Activated CD4-positive, alpha-beta memory T cell treated with anti-CD3 and anti-CD28 coated beads for 36 hours (primary cell): ENCODE data around the gene CDC27. TPM values are rescaled to one million over a fixed set of nuclear protein-coding genes. Genes with fewer than 3 reads are reported as not detected.
A peak's percentile ranks its signal among the peaks of the same experiment; 100 is the strongest.
"Not testable (repeated sequence)": the region's sequence is repeated elsewhere in the genome, so short reads cannot be mapped to it uniquely, and the experiment has no call there.

Source experiments
- CTCF ChIA-PET: fragments of 350-600 bp; sonication (Branson Sonifier 250); formaldehyde crosslinking; loops from one replicate; lab custom pipeline; 2021; ENCODE audit warnings: antibody characterized with exemption, inconsistent platforms; lab: Charles Lee
- POLR2A ChIA-PET: fragments of 350-600 bp; sonication (Branson Sonifier 250); formaldehyde crosslinking; loops from one replicate; lab custom pipeline; 2021; ENCODE audit warnings: antibody characterized with exemption; lab: Charles Lee
- DNase-seq: peaks from one replicate; pipeline ENCODE4 v3.0.0-alpha.2; 2020
- H3K27ac Mint-ChIP-seq: one replicate; pipeline ENCODE4 v1.8.0; 2021; ENCODE audit warnings: mixed read lengths
- H3K27me3 Mint-ChIP-seq: one replicate; pipeline ENCODE4 v1.8.0; 2021; ENCODE audit warnings: mixed read lengths
- H3K36me3 Mint-ChIP-seq: one replicate; pipeline ENCODE4 v1.8.0; 2021; ENCODE audit warnings: mixed read lengths
- H3K4me1 Mint-ChIP-seq: one replicate; pipeline ENCODE4 v1.8.0; 2021; ENCODE audit warnings: low read depth, mixed read lengths
- H3K4me3 Mint-ChIP-seq: one replicate; pipeline ENCODE4 v1.8.0; 2021; ENCODE audit warnings: mild to moderate bottlenecking, mixed read lengths
- H3K9me3 Mint-ChIP-seq: one replicate; pipeline ENCODE4 v1.8.0; 2021; ENCODE audit warnings: mixed read lengths
- intact Hi-C: fragments of 100-400 bp; cut with micrococcal nuclease; formaldehyde crosslinking; loops from one replicate; pipeline ENCODE4 v1.15.1; 2023
- total RNA-seq, 2 experiments: library from RNA; stranded (reverse); gene quantifications; one replicate each; pipeline ENCODE4 v1.2.3, GENCODE V29; 2021

The CDC27 gene
- total RNA-seq, 2 experiments from 2014 or later, result 113 to 133 TPM

GRCh38 chr17:47188271-47188875, 722 bp downstream of the CDC27 start:
- intact Hi-C loops, result no loop called here
- Mint-ChIP-seq H3K4me1 (peaks cover 53% of the 10 kb centered on the region), H3K27me3 (no peaks in the 10 kb centered on the region), H3K36me3 (peaks cover 6% of the 10 kb centered on the region), H3K27ac (peak overlapping the region; percentile 90), H3K9me3 (no peaks in the 10 kb centered on the region), H3K4me3 (peak overlapping the region; percentile 93)
- ChIA-PET CTCF (interaction anchor here (0.6 to 1.1 kb wide), 2 partner anchors 128 to 246 kb away, joined by 3 read pairs; no protein-coding TSS in a partner anchor), POLR2A (interaction anchor here (0.8 kb wide), 1 partner anchor 13 kb away, joined by 3 read pairs; no protein-coding TSS in a partner anchor)
- DNase-seq, result peak; percentile 35

- H3K4me3 Mint-ChIP-seq, result no peak overlapping the region
- intact Hi-C loops, result no loop called here
- H3K9me3 Mint-ChIP-seq, result no peaks in the 10 kb centered on the region
- H3K27me3 Mint-ChIP-seq, result no peaks in the 10 kb centered on the region
- peaks cover 11% of the 10 kb centered on the region for H3K36me3 Mint-ChIP-seq
- ChIA-PET CTCF (interaction anchor here (1.3 to 1.9 kb wide), 2 partner anchors 21 to 131 kb away, joined by 3 to 4 read pairs; no protein-coding TSS in a partner anchor), POLR2A (interaction anchor here (0.5 to 0.6 kb wide), 2 partner anchors 60 to 187 kb away, joined by 3 to 4 read pairs; no protein-coding TSS in a partner anchor)
- peaks cover 47% of the 10 kb centered on the region for H3K4me1 Mint-ChIP-seq
- no peak overlapping the region for H3K27ac Mint-ChIP-seq
- DNase-seq, result no peak
Measured at GRCh38 chr17:47184681-47185080, 4.4 kb downstream of the CDC27 start.

- Mint-ChIP-seq H3K36me3 (peaks cover 17% of the 10 kb centered on the region), H3K4me1 (peaks cover 46% of the 10 kb centered on the region)
- H3K27ac Mint-ChIP-seq, CTCF ChIA-PET, DNase-seq, H3K4me3 Mint-ChIP-seq, H3K27me3 Mint-ChIP-seq, POLR2A ChIA-PET, H3K9me3 Mint-ChIP-seq, intact Hi-C loops: not testable (repeated sequence)
Measured at GRCh38 chr17:47180988-47181387, 8.1 kb downstream of the CDC27 start.

GRCh38 chr17:47180337-47180736, 8.8 kb downstream of the CDC27 start:
- POLR2A ChIA-PET, result no interaction called here
- H3K27ac Mint-ChIP-seq, result no peak overlapping the region
- DNase-seq, result no peak
- intact Hi-C loops, result no loop called here
- no peaks in the 10 kb centered on the region for H3K27me3 Mint-ChIP-seq
- H3K4me1 Mint-ChIP-seq, result peaks cover 43% of the 10 kb centered on the region
- CTCF ChIA-PET, result no interaction called here
- H3K4me3 Mint-ChIP-seq, result no peak overlapping the region
- no peaks in the 10 kb centered on the region for H3K9me3 Mint-ChIP-seq
- H3K36me3 Mint-ChIP-seq, result peaks cover 17% of the 10 kb centered on the region

- Mint-ChIP-seq H3K4me1 (peaks cover 40% of the 10 kb centered on the region), H3K27me3 (no peaks in the 10 kb centered on the region), H3K9me3 (no peaks in the 10 kb centered on the region), H3K36me3 (peaks cover 22% of the 10 kb centered on the region), H3K27ac (no peak overlapping the region), H3K4me3 (no peak overlapping the region)
- intact Hi-C loops, result no loop called here
- ChIA-PET POLR2A (no interaction called here), CTCF (no interaction called here)
- DNase-seq, result no peak
Measured at GRCh38 chr17:47179141-47179540, 10.0 kb downstream of the CDC27 start.

GRCh38 chr17:47177261-47177660, 11.8 kb downstream of the CDC27 start:
- CTCF ChIA-PET, result no interaction called here
- DNase-seq, result no peak
- POLR2A ChIA-PET, result interaction anchor here (1.2 kb wide), 1 partner anchor 12 kb away, joined by 4 read pairs; the partner anchor contains the start of gene CDC27
- Mint-ChIP-seq H3K4me3 (no peak overlapping the region), H3K4me1 (peaks cover 36% of the 10 kb centered on the region), H3K27ac (no peak overlapping the region), H3K27me3 (no peaks in the 10 kb centered on the region), H3K36me3 (peaks cover 22% of the 10 kb centered on the region), H3K9me3 (no peaks in the 10 kb centered on the region)
- intact Hi-C loops, result no loop called here

- Mint-ChIP-seq H3K4me3 (no peak overlapping the region), H3K9me3 (no peaks in the 10 kb centered on the region), H3K27ac (no peak overlapping the region), H3K27me3 (no peaks in the 10 kb centered on the region), H3K36me3 (peaks cover 22% of the 10 kb centered on the region), H3K4me1 (peaks cover 35% of the 10 kb centered on the region)
- DNase-seq, result no peak
- ChIA-PET CTCF (no interaction called here), POLR2A (interaction anchor here (1.2 kb wide), 1 partner anchor 13 kb away, joined by 4 read pairs; the partner anchor contains the start of gene CDC27)
- intact Hi-C loops, result no loop called here
Measured at GRCh38 chr17:47176389-47176826, 12.7 kb downstream of the CDC27 start.

- DNase-seq, H3K4me3 Mint-ChIP-seq, CTCF ChIA-PET, H3K9me3 Mint-ChIP-seq, H3K27me3 Mint-ChIP-seq, intact Hi-C loops, H3K27ac Mint-ChIP-seq: not testable (repeated sequence)
- H3K4me1 Mint-ChIP-seq, result peaks cover 35% of the 10 kb centered on the region
- POLR2A ChIA-PET, result interaction anchor here (1.2 kb wide), 1 partner anchor 13 kb away, joined by 3 read pairs; no protein-coding TSS in a partner anchor
- peaks cover 22% of the 10 kb centered on the region for H3K36me3 Mint-ChIP-seq
Measured at GRCh38 chr17:47174823-47175222, 14.3 kb downstream of the CDC27 start.

- Mint-ChIP-seq H3K27me3 (no peaks in the 10 kb centered on the region), H3K36me3 (peaks cover 26% of the 10 kb centered on the region), H3K9me3 (no peaks in the 10 kb centered on the region), H3K4me1 (peaks cover 27% of the 10 kb centered on the region), H3K27ac (no peak overlapping the region), H3K4me3 (no peak overlapping the region)
- ChIA-PET POLR2A (no interaction called here), CTCF (no interaction called here)
- intact Hi-C loops, result no loop called here
- no peak for DNase-seq
Measured at GRCh38 chr17:47172696-47173565, 16.2 kb downstream of the CDC27 start.

GRCh38 chr17:47170710-47171109, 18.4 kb downstream of the CDC27 start:
- ChIA-PET CTCF (no interaction called here), POLR2A (no interaction called here)
- no peaks in the 10 kb centered on the region for H3K9me3 Mint-ChIP-seq
- intact Hi-C loops, result no loop called here
- peaks cover 18% of the 10 kb centered on the region for H3K4me1 Mint-ChIP-seq
- H3K27me3 Mint-ChIP-seq, result no peaks in the 10 kb centered on the region
- DNase-seq, result no peak
- peaks cover 35% of the 10 kb centered on the region for H3K36me3 Mint-ChIP-seq
- no peak overlapping the region for H3K4me3 Mint-ChIP-seq
- no peak overlapping the region for H3K27ac Mint-ChIP-seq

GRCh38 chr17:47168896-47169295, 20.2 kb downstream of the CDC27 start:
- POLR2A ChIA-PET, CTCF ChIA-PET, H3K9me3 Mint-ChIP-seq, H3K27me3 Mint-ChIP-seq, intact Hi-C loops, DNase-seq, H3K4me3 Mint-ChIP-seq, H3K27ac Mint-ChIP-seq: not testable (repeated sequence)
- peaks cover 15% of the 10 kb centered on the region for H3K4me1 Mint-ChIP-seq
- peaks cover 30% of the 10 kb centered on the region for H3K36me3 Mint-ChIP-seq

- DNase-seq, intact Hi-C loops, H3K27me3 Mint-ChIP-seq, H3K4me3 Mint-ChIP-seq, H3K27ac Mint-ChIP-seq, POLR2A ChIA-PET, H3K9me3 Mint-ChIP-seq, CTCF ChIA-PET: not testable (repeated sequence)
- peaks cover 30% of the 10 kb centered on the region for H3K36me3 Mint-ChIP-seq
- H3K4me1 Mint-ChIP-seq, result peaks cover 20% of the 10 kb centered on the region
Measured at GRCh38 chr17:47166854-47167253, 22.2 kb downstream of the CDC27 start.
